Esophagus (tissue), 2 donors: Measurements from ENCODE around the gene MLN. TPM values are rescaled to one million over a fixed set of nuclear protein-coding genes. Genes with fewer than 3 reads are reported as not detected.

Source experiments
- H3K27ac ChIP-seq, 2 donors: one replicate each; pipeline ENCODE4 v1.5.1; 2013; ENCODE audit warnings: low read depth in 2 of 2, mild to moderate bottlenecking in 2 of 2, inconsistent platforms in 1 of 2, low read length in 1 of 2, moderate library complexity in 1 of 2
- H3K27me3 ChIP-seq, 2 donors: one replicate each; pipeline ENCODE4 v1.6.1; 2013; ENCODE audit warnings: low read length in 2 of 2, control low read depth in 1 of 2, mild to moderate bottlenecking in 1 of 2; ENCODE audit not compliant: insufficient read depth in 2 of 2, control insufficient read depth in 1 of 2
- H3K36me3 ChIP-seq, 2 donors: one replicate each; pipeline ENCODE4 v1.6.1; 2013; ENCODE audit warnings: low read length in 1 of 2; ENCODE audit not compliant: control insufficient read depth in 2 of 2, insufficient read depth in 2 of 2
- H3K4me1 ChIP-seq, 2 donors: one replicate each; pipeline ENCODE4 v1.6.1; 2013; ENCODE audit warnings: low read length in 1 of 2; ENCODE audit not compliant: control insufficient read depth in 2 of 2, insufficient read depth in 2 of 2
- H3K4me3 ChIP-seq, 2 donors: one replicate each; pipeline ENCODE4 v1.5.1; 2013; ENCODE audit warnings: low read length in 2 of 2, mild to moderate bottlenecking in 2 of 2, low read depth in 1 of 2, moderate library complexity in 1 of 2
- H3K9me3 ChIP-seq, 2 donors: one replicate each; pipeline ENCODE4 v1.6.1; 2013; ENCODE audit warnings: mild to moderate bottlenecking in 2 of 2, low read depth in 1 of 2, low read length in 1 of 2, moderate library complexity in 1 of 2; ENCODE audit not compliant: control insufficient read depth in 2 of 2, insufficient read depth in 1 of 2
- WGBS, 2 donors: extraction: QIAGEN DNeasy Blood & Tissue Kit; methylation state at CpG; one replicate each; pipeline ENCODE4 v1.1.7; 2013; 5-methylcytosine and 5-hydroxymethylcytosine counted together
- polyA plus RNA-seq, 2 donors: library from polyadenylated mRNA; stranded (reverse); fragments of 200-250 nt; gene quantifications; one replicate each; pipeline ENCODE4 v1.2.3, GENCODE V29; 2013
- donor health status: healthy with polysubstance abuse.
- donor health status: Bipolar disorder and iron deficiency.

Gene MLN
- polyA plus RNA-seq, 2 donors = not detected

- Histone ChIP-seq H3K36me3 (no peaks in the 10 kb centered on the region), H3K4me1 (peaks cover 5 to 7% of the 10 kb centered on the region in 2 donors), H3K27ac (no peak overlapping the region), H3K27me3 (no peaks in the 10 kb centered on the region), H3K4me3 (no peak overlapping the region), H3K9me3 (no peaks in the 10 kb centered on the region)
- 64 to 66% methylated on average over 15 of the region's 15 CpGs for WGBS, 2 donors
Observed at GRCh38 chr6:33751771-33752645, 51.8 kb downstream of the MLN start.

GRCh38 chr6:33750244-33750991 is 53.4 kb downstream of the MLN start:
- WGBS, 2 donors = 52 to 77% methylated on average over 11 of the region's 11 CpGs
- Histone ChIP-seq H3K4me3 (no peak overlapping the region), H3K9me3 (no peaks in the 10 kb centered on the region), H3K27me3 (no peaks in the 10 kb centered on the region), H3K27ac (no peak overlapping the region), H3K36me3 (no peaks in the 10 kb centered on the region), H3K4me1 (peaks cover 5 to 7% of the 10 kb centered on the region in 2 donors)

- H3K36me3 ChIP-seq = no peaks in the 10 kb centered on the region
- H3K4me3 ChIP-seq = no peak overlapping the region
- H3K27me3 ChIP-seq = no peaks in the 10 kb centered on the region
- 82 to 88% methylated on average over 7 of the region's 7 CpGs for WGBS, 2 donors
- no peak overlapping the region for H3K27ac ChIP-seq
- H3K4me1 ChIP-seq = peaks cover 5 to 13% of the 10 kb centered on the region in 2 donors
- H3K9me3 ChIP-seq = no peaks in the 10 kb centered on the region
Observed at GRCh38 chr6:33749401-33749800, 54.4 kb downstream of the MLN start.

GRCh38 chr6:33748841-33749240 is 55.0 kb downstream of the MLN start:
- Histone ChIP-seq H3K9me3 (no peaks in the 10 kb centered on the region), H3K4me1 (peaks cover 5 to 14% of the 10 kb centered on the region in 2 donors), H3K27me3 (no peaks in the 10 kb centered on the region), H3K36me3 (no peaks in the 10 kb centered on the region), H3K4me3 (no peak overlapping the region), H3K27ac (no peak overlapping the region)
- 83 to 88% methylated on average over 4 of the region's 4 CpGs for WGBS, 2 donors

GRCh38 chr6:33747823-33748222 is 56.0 kb downstream of the MLN start:
- Histone ChIP-seq H3K4me3 (no peak overlapping the region), H3K4me1 (peaks cover 5 to 14% of the 10 kb centered on the region in 2 donors), H3K27ac (no peak overlapping the region), H3K36me3 (no peaks in the 10 kb centered on the region), H3K9me3 (no peaks in the 10 kb centered on the region), H3K27me3 (no peaks in the 10 kb centered on the region)
- WGBS, 2 donors = 87 to 95% methylated on average over 5 of the region's 5 CpGs

- Histone ChIP-seq H3K4me3 (peak within 1 kb of the TSS in 1 of 2 donors; percentile 17), H3K27me3 (no peaks in the 10 kb centered on the region), H3K4me1 (peaks cover 0 to 9% of the 10 kb centered on the region in 2 donors), H3K36me3 (no peaks in the 10 kb centered on the region), H3K27ac (peak within 1 kb of the TSS; percentile 43 to 57), H3K9me3 (no peaks in the 10 kb centered on the region)
- WGBS, 2 donors = 55 to 73% methylated on average over 10 of the region's 10 CpGs
Observed at GRCh38 chr6:33746651-33747100, 57.1 kb downstream of the MLN start, which contains the start of gene IP6K3. IP6K3 (minus strand) TSS chr6:33746905; CDS start chr6:33735476, 11,429 bp downstream.

GRCh38 chr6:33746036-33746600 is 57.7 kb downstream of the MLN start:
- Histone ChIP-seq H3K27ac (peak overlapping the region; percentile 43 to 57), H3K4me3 (peak overlapping the region in 1 of 2 donors; percentile 17), H3K4me1 (peaks cover 0 to 8% of the 10 kb centered on the region in 2 donors), H3K36me3 (no peaks in the 10 kb centered on the region), H3K9me3 (no peaks in the 10 kb centered on the region), H3K27me3 (no peaks in the 10 kb centered on the region)
- WGBS, 2 donors = 36 to 44% methylated on average over 14 of the region's 14 CpGs

- H3K27me3 ChIP-seq = no peaks in the 10 kb centered on the region
- H3K27ac ChIP-seq = peak overlapping the region; percentile 43 to 62
- WGBS, 2 donors = 76 to 81% methylated on average over 7 of the region's 7 CpGs
- no peak overlapping the region for H3K4me3 ChIP-seq
- H3K36me3 ChIP-seq = no peaks in the 10 kb centered on the region
- no peaks in the 10 kb centered on the region for H3K9me3 ChIP-seq
- H3K4me1 ChIP-seq = peaks cover 0 to 8% of the 10 kb centered on the region in 2 donors
Observed at GRCh38 chr6:33745548-33745947, 58.3 kb downstream of the MLN start.

GRCh38 chr6:33744895-33745546 is 58.8 kb downstream of the MLN start:
- Histone ChIP-seq H3K9me3 (no peaks in the 10 kb centered on the region), H3K36me3 (no peaks in the 10 kb centered on the region), H3K4me1 (peaks cover 0 to 8% of the 10 kb centered on the region in 2 donors), H3K4me3 (no peak overlapping the region), H3K27me3 (no peaks in the 10 kb centered on the region), H3K27ac (peak overlapping the region; percentile 43 to 62)
- 62 to 66% methylated on average over 13 of the region's 13 CpGs for WGBS, 2 donors
